Hematopoietic multipotent progenitor cell treated with erythropoietin and hydrocortisone succinate and interleukin-3 and kit ligand, for 17 days (in vitro differentiated cells): ENCODE measurements around the gene RTP3.
A peak's percentile ranks its signal among the peaks of the same experiment; 100 is the strongest.

Experiments used
- DNase-seq: peaks from one replicate; pipeline ENCODE4 v3.0.0-alpha.2; 2015; ENCODE audit warnings: low spot score

Gene RTP3

GRCh38 chr3:46497556-46498265 lies at the start of gene RTP3:
RTP3 (plus strand) TSS chr3:46497976; CDS start chr3:46498063, 87 bp downstream.
- DNase-seq, result no peak

- DNase-seq, result no peak
Observed at GRCh38 chr3:46448721-46449120, 49.1 kb upstream of the RTP3 start.

- DNase-seq, result peak; percentile 48
Observed at GRCh38 chr3:46449755-46450552, 47.8 kb upstream of the RTP3 start.

- DNase-seq, result no peak
Observed at GRCh38 chr3:46453526-46454208, 44.1 kb upstream of the RTP3 start.

GRCh38 chr3:46454209-46454595 lies 43.6 kb upstream of the RTP3 start:
- no peak for DNase-seq

- no peak for DNase-seq
Observed at GRCh38 chr3:46454606-46455005, 43.2 kb upstream of the RTP3 start.

- no peak for DNase-seq
Observed at GRCh38 chr3:46455231-46456115, 42.3 kb upstream of the RTP3 start.

- DNase-seq, result no peak
Observed at GRCh38 chr3:46456118-46456517, 41.7 kb upstream of the RTP3 start.

GRCh38 chr3:46460051-46460450 lies 37.7 kb upstream of the RTP3 start:
- no peak for DNase-seq

GRCh38 chr3:46462111-46462510 lies 35.7 kb upstream of the RTP3 start:
- DNase-seq, result no peak

- DNase-seq, result no peak
Observed at GRCh38 chr3:46462511-46462910, 35.3 kb upstream of the RTP3 start.

GRCh38 chr3:46463120-46463867 lies 34.5 kb upstream of the RTP3 start:
- no peak for DNase-seq

- no peak for DNase-seq
Observed at GRCh38 chr3:46463868-46464241, 33.9 kb upstream of the RTP3 start.

- DNase-seq, result no peak
Observed at GRCh38 chr3:46464326-46465195, 33.2 kb upstream of the RTP3 start, which contains the start of gene LTF. LTF (minus strand) TSS chr3:46464905; CDS start chr3:46464867, 38 bp downstream.

GRCh38 chr3:46465196-46465520 lies 32.6 kb upstream of the RTP3 start:
- no peak for DNase-seq

- DNase-seq, result no peak
Observed at GRCh38 chr3:46466273-46466672, 31.5 kb upstream of the RTP3 start.

- DNase-seq, result no peak
Observed at GRCh38 chr3:46466871-46467403, 30.8 kb upstream of the RTP3 start.

- DNase-seq, result no peak
Observed at GRCh38 chr3:46467562-46467961, 30.2 kb upstream of the RTP3 start.

GRCh38 chr3:46468753-46469600 lies 28.8 kb upstream of the RTP3 start:
- DNase-seq, result no peak
